Ovary (tissue), 9 donors: ENCODE data around the gene CYTL1. TPM values are rescaled to one million over a fixed set of nuclear protein-coding genes. Genes with fewer than 3 reads are reported as not detected.

Experiments
- DNase-seq, 5 donors: peaks; one replicate each; pipeline ENCODE4 v3.0.0-alpha.2; 2019 to 2020
- H3K27ac ChIP-seq, 2 donors: fragments of 200-600 bp; one replicate each; pipeline versions ENCODE4 v1.5.1 to v1.8.0; 2019 to 2022
- H3K27me3 ChIP-seq: fragments of 200-600 bp; one replicate; pipeline ENCODE4 v1.8.0; 2022
- H3K36me3 ChIP-seq: fragments of 200-600 bp; sonication (generic); one replicate; pipeline ENCODE4 v1.5.1; 2019
- H3K4me1 ChIP-seq: one replicate; pipeline ENCODE4 v1.8.1; 2013; ENCODE audit warnings: mild to moderate bottlenecking, moderate library complexity; ENCODE audit not compliant: insufficient read depth
- H3K4me3 ChIP-seq: fragments of 200-600 bp; sonication (generic); one replicate; pipeline ENCODE4 v1.5.1; 2017
- H3K9me3 ChIP-seq, 2 donors: fragments of 200-600 bp in 1 of 2; sonication (generic) in 1 of 2; one replicate each; pipeline versions ENCODE4 v1.5.1 to v1.8.1; 2013 to 2019; ENCODE audit warnings: mild to moderate bottlenecking in 1 of 2, moderate library complexity in 1 of 2
- EP300 ChIP-seq: sonication (generic); formaldehyde crosslinking; IDR thresholded peaks from one replicate; pipeline ENCODE4 v1.6.1; 2017; ENCODE audit warnings: antibody characterized with exemption
- POLR2A ChIP-seq: fragments of 450-650 bp; IDR thresholded peaks from one replicate; pipeline ENCODE4 v1.6.1; 2017; ENCODE audit warnings: antibody characterized with exemption, mild to moderate bottlenecking, moderate library complexity
- WGBS, 3 donors: extraction: QIAGEN DNeasy Blood & Tissue Kit in 1 of 3; methylation state at CpG; one replicate each; pipeline versions ENCODE4 v1.1.5 to v1.1.7; 2013 to 2017; 5-methylcytosine and 5-hydroxymethylcytosine counted together
- intact Hi-C, 4 donors: fragments of 100-400 bp; cut with DNase I; formaldehyde crosslinking; loops; one replicate each; pipeline versions ENCODE4 v1.11.0 to v1.15.1; 2022 to 2023
- polyA plus RNA-seq, 2 donors: library from polyadenylated mRNA; stranded (reverse); fragments of 200-250 nt in 1 of 2; fragments of 350-450 nt in 1 of 2; fragmentation: Illumina TruSeq in 1 of 2; extraction: RNeasy Lipid Tissue Mini Kit (QIAGEN cat#74804) in 1 of 2; gene quantifications; one replicate each; pipeline ENCODE4 v1.2.3, GENCODE V29; 2013 to 2014
- total RNA-seq, 7 donors: library from RNA; depleted of rRNA in 2 of 7; stranded (reverse); fragments of >200 nt in 2 of 7; fragmentation: NEBNext Ultra II Directional in 3 of 7; extraction: Animal tissue kit (Norgen Biotek cat#: 25700) in 3 of 7; gene quantifications; one replicate each; pipeline versions ENCODE4 v1.1.0 to v1.2.4, GENCODE V29; 2016 to 2023
- TF ChIP-seq, protein P1 (sequence below), 3 donors: fragments of 450-650 bp in 2 of 3; fragments of 200-600 bp in 1 of 3; IDR thresholded peaks; one replicate each; pipeline versions ENCODE4 v1.5.1 to v1.8.0; 2016 to 2022; ENCODE audit warnings: antibody characterized with exemption in 3 of 3, mild to moderate bottlenecking in 1 of 3
- donor health status: DM: no; HTN: no; CAD: no; lungs with moderate emphysema.
- donor health status: DM: no; HTN: no; CAD: no.
- donor health status: Bipolar disorder and iron deficiency.
- donor health status: DM: yes; HTN: yes; CAD: no.
- donor health status: DM: no; HTN: no; CAD: no.
- donor health status: DM: yes; HTN: yes; CAD: no.

Gene CYTL1
- total and polyA plus RNA-seq, 9 donors = 0.97 to 5.6 (median 1.6) TPM

GRCh38 chr4:5043579-5043978 is 24.3 kb upstream of the CYTL1 start:
- Histone ChIP-seq H3K36me3 (no peaks in the 10 kb centered on the region), H3K27me3 (no peaks in the 10 kb centered on the region), H3K27ac (no peak overlapping the region), H3K4me3 (no peak overlapping the region), H3K4me1 (no peaks in the 10 kb centered on the region), H3K9me3 (no peaks in the 10 kb centered on the region)
- intact Hi-C loops = no loop called here
- no peak for DNase-seq
- TF ChIP-seq, protein P1, sequence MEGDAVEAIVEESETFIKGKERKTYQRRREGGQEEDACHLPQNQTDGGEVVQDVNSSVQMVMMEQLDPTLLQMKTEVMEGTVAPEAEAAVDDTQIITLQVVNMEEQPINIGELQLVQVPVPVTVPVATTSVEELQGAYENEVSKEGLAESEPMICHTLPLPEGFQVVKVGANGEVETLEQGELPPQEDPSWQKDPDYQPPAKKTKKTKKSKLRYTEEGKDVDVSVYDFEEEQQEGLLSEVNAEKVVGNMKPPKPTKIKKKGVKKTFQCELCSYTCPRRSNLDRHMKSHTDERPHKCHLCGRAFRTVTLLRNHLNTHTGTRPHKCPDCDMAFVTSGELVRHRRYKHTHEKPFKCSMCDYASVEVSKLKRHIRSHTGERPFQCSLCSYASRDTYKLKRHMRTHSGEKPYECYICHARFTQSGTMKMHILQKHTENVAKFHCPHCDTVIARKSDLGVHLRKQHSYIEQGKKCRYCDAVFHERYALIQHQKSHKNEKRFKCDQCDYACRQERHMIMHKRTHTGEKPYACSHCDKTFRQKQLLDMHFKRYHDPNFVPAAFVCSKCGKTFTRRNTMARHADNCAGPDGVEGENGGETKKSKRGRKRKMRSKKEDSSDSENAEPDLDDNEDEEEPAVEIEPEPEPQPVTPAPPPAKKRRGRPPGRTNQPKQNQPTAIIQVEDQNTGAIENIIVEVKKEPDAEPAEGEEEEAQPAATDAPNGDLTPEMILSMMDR (IDR thresholded peaks at IDR 0.05) = no peak
- TF ChIP-seq POLR2A (no peak), EP300 (no peak)
- 45 to 49% (median 48%) methylated on average over 6 of the region's 6 CpGs for WGBS, 3 donors

- intact Hi-C loops = no loop called here
Observed at GRCh38 chr4:5041699-5042098, 22.4 kb upstream of the CYTL1 start.

GRCh38 chr4:5040856-5041620 is 21.8 kb upstream of the CYTL1 start:
- no peaks in the 10 kb centered on the region for H3K9me3 ChIP-seq
- no peaks in the 10 kb centered on the region for H3K27me3 ChIP-seq
- no peaks in the 10 kb centered on the region for H3K36me3 ChIP-seq
- no peak overlapping the region for H3K27ac ChIP-seq
- H3K4me3 ChIP-seq = no peak overlapping the region
- 76 to 84% (median 81%) methylated on average over 9 of the region's 9 CpGs for WGBS, 3 donors
- intact Hi-C loops = no loop called here
- no peak for DNase-seq
- TF ChIP-seq, protein P1 (IDR thresholded peaks at IDR 0.05) = no peak
- no peak for TF ChIP-seq POLR2A
- no peak for TF ChIP-seq EP300
- H3K4me1 ChIP-seq = no peaks in the 10 kb centered on the region

More at GRCh38 chr4:5041699-5042098, 22.4 kb upstream of the CYTL1 start:
- WGBS, 3 donors = 63 to 74% (median 71%) methylated on average over 7 of the region's 7 CpGs
- TF ChIP-seq, protein P1 (IDR thresholded peaks at IDR 0.05) = no peak
- TF ChIP-seq POLR2A = no peak
- no peak for TF ChIP-seq EP300
- Histone ChIP-seq H3K36me3 (no peaks in the 10 kb centered on the region), H3K4me1 (no peaks in the 10 kb centered on the region), H3K9me3 (no peaks in the 10 kb centered on the region), H3K27ac (no peak overlapping the region), H3K27me3 (no peaks in the 10 kb centered on the region), H3K4me3 (no peak overlapping the region)
- no peak for DNase-seq

DNA sequence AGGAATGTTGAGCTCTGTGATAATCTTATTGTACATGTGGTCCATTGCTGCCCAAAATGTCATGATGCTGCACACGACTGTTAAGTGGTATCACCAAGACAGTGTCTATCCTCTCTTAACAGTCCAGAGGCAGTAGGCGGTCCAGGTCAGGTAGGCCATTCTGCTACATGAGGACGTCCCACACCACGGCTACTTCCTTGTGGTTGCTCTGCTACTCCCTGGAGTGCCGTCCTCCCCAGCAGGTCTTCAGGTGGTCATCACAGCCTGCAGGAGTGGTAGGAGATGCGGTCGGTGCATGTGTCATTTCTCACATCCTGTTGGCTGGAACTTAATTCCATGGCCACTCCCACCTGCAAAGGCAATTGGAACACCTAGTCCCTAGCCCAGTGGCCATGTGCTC is 20.5 kb upstream of the CYTL1 start:
- Histone ChIP-seq H3K9me3 (no peaks in the 10 kb centered on the region), H3K36me3 (no peaks in the 10 kb centered on the region), H3K27ac (no peak overlapping the region), H3K27me3 (no peaks in the 10 kb centered on the region), H3K4me3 (no peak overlapping the region), H3K4me1 (no peaks in the 10 kb centered on the region)
- no peak for DNase-seq
- 90 to 92% (median 91%) methylated on average over 7 of the region's 7 CpGs for WGBS, 3 donors
- TF ChIP-seq, protein P1 (IDR thresholded peaks at IDR 0.05) = no peak
- TF ChIP-seq EP300 = no peak
- TF ChIP-seq POLR2A = no peak
- intact Hi-C loops = no loop called here
